GM23338 (cell line): Measurements from ENCODE around the gene ZYG11A. TPM values are rescaled to one million over a fixed set of nuclear protein-coding genes. Genes with fewer than 3 reads are reported as not detected.

ENCODE experiments used
- ATAC-seq: fragments of 200-7000 bp; cut with Tn5 transposase; 3 replicates; pipeline ENCODE4 v1.9.1; 2020
- DNase-seq: peaks from one replicate; pipeline ENCODE4 v3.0.0-alpha.2; 2015; ENCODE audit warnings: low spot score
- H2AFZ ChIP-seq: fragments of 200-600 bp; sonication (generic); 2 replicates; pipeline ENCODE4 v1.8.0; 2016; ENCODE audit warnings: antibody characterized with exemption, mild to moderate bottlenecking, moderate library complexity
- H3F3A ChIP-seq: fragments of 200-600 bp; sonication (generic); replicated peaks from 2 replicates; pipeline ENCODE4 v1.8.0; 2017; ENCODE audit warnings: antibody characterized with exemption, mixed run types, low read depth
- H3K27ac ChIP-seq: fragments of 200-600 bp; sonication (generic); 2 replicates; pipeline ENCODE4 v1.6.1; 2016; ENCODE audit warnings: low read depth
- H3K27me3 ChIP-seq: fragments of 200-600 bp; sonication (generic); 2 replicates; pipeline ENCODE4 v1.8.0; 2016; ENCODE audit warnings: mild to moderate bottlenecking, mixed run types, moderate library complexity; ENCODE audit not compliant: insufficient read depth
- H3K36me3 ChIP-seq: fragments of 200-600 bp; sonication (generic); 2 replicates; pipeline ENCODE4 v1.8.0; 2016; ENCODE audit warnings: mild to moderate bottlenecking; ENCODE audit not compliant: insufficient read depth
- H3K4me1 ChIP-seq: fragments of 200-600 bp; sonication (generic); 2 replicates; pipeline ENCODE4 v1.8.0; 2016; ENCODE audit warnings: mild to moderate bottlenecking, moderate library complexity; ENCODE audit not compliant: insufficient read depth
- H3K4me2 ChIP-seq: fragments of 200-600 bp; sonication (generic); 2 replicates; pipeline ENCODE4 v1.7.1; 2017; ENCODE audit warnings: mixed run types
- H3K4me3 ChIP-seq: fragments of 200-600 bp; sonication (generic); 2 replicates; pipeline ENCODE4 v1.6.1; 2016; ENCODE audit warnings: mixed run types
- H3K79me2 ChIP-seq: fragments of 200-600 bp; sonication (generic); replicated peaks from 2 replicates; pipeline ENCODE4 v1.8.0; 2017; ENCODE audit warnings: mild to moderate bottlenecking; ENCODE audit not compliant: insufficient read depth
- H3K9me2 ChIP-seq: fragments of 200-600 bp; sonication (generic); 2 replicates; pipeline ENCODE4 v1.8.0; 2017; ENCODE audit not compliant: insufficient read depth
- H4K20me1 ChIP-seq: fragments of 200-600 bp; sonication (generic); replicated peaks from 2 replicates; pipeline ENCODE4 v1.8.0; 2017; ENCODE audit warnings: mild to moderate bottlenecking; ENCODE audit not compliant: insufficient read depth
- H3K27ac Mint-ChIP-seq: 2 replicates; pipeline ENCODE4 v1.8.0; 2020; ENCODE audit warnings: inconsistent platforms, mild to moderate bottlenecking, moderate library complexity, mixed read lengths
- H3K27me3 Mint-ChIP-seq: 3 replicates; pipeline ENCODE4 v1.8.0; 2022; ENCODE audit warnings: low read depth, mild to moderate bottlenecking, moderate library complexity, mixed read lengths, inconsistent platforms; ENCODE audit not compliant: insufficient read depth, poor library complexity
- H3K36me3 Mint-ChIP-seq: 3 replicates; pipeline ENCODE4 v1.8.0; 2021; ENCODE audit warnings: low read depth, mild to moderate bottlenecking, inconsistent platforms, moderate library complexity, mixed read lengths
- H3K4me1 Mint-ChIP-seq: 3 replicates; pipeline ENCODE4 v1.8.0; 2020; ENCODE audit warnings: mild to moderate bottlenecking, inconsistent platforms, mixed read lengths
- H3K4me3 Mint-ChIP-seq: 3 replicates; pipeline ENCODE4 v1.8.0; 2021; ENCODE audit warnings: moderate library complexity, mild to moderate bottlenecking, inconsistent platforms, mixed read lengths
- H3K9me3 Mint-ChIP-seq: 3 replicates; pipeline ENCODE4 v1.8.0; 2020; ENCODE audit warnings: moderate library complexity, mild to moderate bottlenecking, inconsistent platforms, mixed read lengths
- CREB1 ChIP-seq: fragments of 250-450 bp; sonication (Bioruptor Pico); IDR thresholded peaks from 2 replicates; pipeline ENCODE4 v1.5.0; 2020; ENCODE audit warnings: low read depth, mild to moderate bottlenecking, moderate library complexity
- CTCF ChIP-seq, 2 experiments: fragments of 200-600 bp in 1 of 2; sonication (generic) in 1 of 2; conservative IDR thresholded peaks; 2 replicates each; pipeline versions ENCODE4 v1.5.1 to v1.6.1; 2016 to 2017; ENCODE audit warnings: antibody characterized with exemption in 2 of 2, low read depth in 2 of 2, mild to moderate bottlenecking in 2 of 2, moderate library complexity in 1 of 2
- ETS1 ChIP-seq: IDR thresholded peaks from 2 replicates; pipeline ENCODE4 v1.6.1; 2016; ENCODE audit warnings: antibody characterized with exemption
- EZH2 ChIP-seq: fragments of 200-600 bp; sonication (generic); IDR thresholded peaks from one replicate; pipeline ENCODE4 v1.8.0; 2017; ENCODE audit warnings: antibody characterized with exemption, mild to moderate bottlenecking, low read depth; ENCODE audit not compliant: unreplicated experiment
- EZH2phosphoT487 ChIP-seq: fragments of 200-600 bp; sonication (generic); IDR thresholded peaks from one replicate; pipeline ENCODE4 v1.8.1; 2018; ENCODE audit warnings: antibody characterized with exemption; ENCODE audit not compliant: unreplicated experiment
- JUNB ChIP-seq: IDR thresholded peaks from one replicate; pipeline ENCODE4 v1.6.1; 2016; ENCODE audit warnings: antibody characterized with exemption; ENCODE audit not compliant: unreplicated experiment
- NANOG ChIP-seq: IDR thresholded peaks from 2 replicates; pipeline ENCODE4 v1.6.1; 2016; ENCODE audit warnings: antibody characterized with exemption, borderline replicate concordance
- POLR2AphosphoS5 ChIP-seq: IDR thresholded peaks from 2 replicates; pipeline ENCODE4 v1.6.1; 2016; ENCODE audit warnings: antibody characterized with exemption, low read depth
- REST ChIP-seq: IDR thresholded peaks from one replicate; pipeline ENCODE4 v1.6.1; 2018; ENCODE audit warnings: antibody characterized with exemption; ENCODE audit not compliant: unreplicated experiment
- STAT1 ChIP-seq: IDR thresholded peaks from one replicate; pipeline ENCODE4 v1.6.1; 2016; ENCODE audit warnings: antibody characterized with exemption; ENCODE audit not compliant: unreplicated experiment
- ZNF114 ChIP-seq: fragments of 250-450 bp; sonication (Bioruptor Pico); IDR thresholded peaks from 2 replicates; pipeline ENCODE4 v1.5.0; 2020; ENCODE audit warnings: mild to moderate bottlenecking, moderate library complexity
- ZNF331 ChIP-seq: fragments of 250-450 bp; sonication (Bioruptor Pico); IDR thresholded peaks from 2 replicates; pipeline ENCODE4 v1.5.0; 2020; ENCODE audit warnings: low read depth, mild to moderate bottlenecking, moderate library complexity
- ZNF462 ChIP-seq: fragments of 250-450 bp; sonication (Bioruptor Pico); IDR thresholded peaks from 2 replicates; pipeline ENCODE4 v1.5.0; 2020; ENCODE audit warnings: mild to moderate bottlenecking, moderate library complexity
- polyA plus RNA-seq: library from polyadenylated mRNA; unstranded; fragments of >200 nt; fragmentation: Nextera tagmentation; extraction: Ambion mirVana; gene quantifications from 2 replicates; pipeline ENCODE4 v1.2.1, GENCODE V29; 2016
- total RNA-seq: library from RNA; depleted of rRNA; stranded (reverse); fragments of >200 nt; shearing (Covaris generic); gene quantifications from 2 replicates; pipeline ENCODE4 v1.2.3, GENCODE V29; 2014

Gene ZYG11A
- total and polyA plus RNA-seq, 2 experiments from 2014 or later, result 1.3 to 4.8 TPM

DNA sequence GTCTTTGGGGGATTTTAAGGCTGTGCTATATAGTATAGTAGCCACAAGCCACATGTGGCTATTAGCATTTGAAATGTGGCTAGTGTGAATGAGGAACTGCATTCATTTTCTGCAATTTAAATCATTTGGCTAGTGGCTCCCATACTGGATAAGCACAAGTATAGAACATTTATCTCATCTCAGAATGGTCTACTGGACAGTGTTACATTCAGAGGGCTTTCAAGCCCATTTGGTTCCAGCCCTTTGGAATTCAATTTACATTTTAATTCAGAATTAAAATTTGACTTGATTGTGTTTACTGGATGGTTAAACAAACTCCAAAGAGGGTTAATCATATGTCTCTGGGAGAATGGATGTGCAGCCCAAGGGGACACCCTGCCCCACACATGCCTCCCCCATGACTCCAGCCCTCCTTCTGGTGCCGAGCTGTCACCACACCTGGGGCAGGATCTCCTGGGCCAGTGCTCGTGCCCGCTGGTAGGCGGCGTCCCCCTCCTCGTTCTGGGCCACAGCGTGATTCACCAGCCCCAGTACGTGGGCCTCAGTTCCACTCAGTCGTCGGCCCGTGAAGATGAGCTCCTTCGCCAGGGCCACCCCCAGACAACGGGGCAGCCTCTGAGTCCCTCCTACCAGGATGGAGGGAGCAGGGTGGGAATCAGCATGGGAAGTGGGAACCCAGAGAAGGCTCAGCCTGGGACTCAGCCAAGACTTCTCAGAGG lies 61.8 kb downstream of the ZYG11A start:
- no peaks in the 10 kb centered on the region for H3K79me2 ChIP-seq
- ATAC-seq (no peak; the same call in 2 of the 3 replicates), DNase-seq (no peak)
- H2AFZ ChIP-seq, result 0 out of 2 replicates have a peak overlapping the region, but pooled peaks have one; percentile 8
- TF ChIP-seq REST (no peak), EZH2 (no peak), NANOG (no peak), STAT1 (no peak), ZNF331 (CRISPR knock-in tag) (no peak), ETS1 (no peak), CTCF (conservative IDR thresholded peaks at IDR 0.05; ENCODE audit: low read depth in 2 of 2) (no peak), CREB1 (no peak), JUNB (no peak), ZNF462 (CRISPR knock-in tag) (no peak), POLR2AphosphoS5 (no peak), ZNF114 (CRISPR knock-in tag) (no peak), EZH2phosphoT487 (no peak)
- Mint-ChIP-seq H3K27me3 (peaks cover 6% of the 10 kb centered on the region), H3K4me1 (peaks cover 30% of the 10 kb centered on the region), H3K27ac (no peak overlapping the region), H3K4me3 (no peak overlapping the region), H3K36me3 (no peaks in the 10 kb centered on the region), H3K9me3 (no peaks in the 10 kb centered on the region)
- H4K20me1 ChIP-seq, result no peaks in the 10 kb centered on the region
- no peaks in the 10 kb centered on the region for H3K9me2 ChIP-seq
- H3K27ac ChIP-seq, result no peak overlapping the region
- no peaks in the 10 kb centered on the region for H3K27me3 ChIP-seq
- 0 out of 2 replicates have a peak overlapping the region, but pooled peaks have one; percentile 24 for H3K4me2 ChIP-seq
- no peaks in the 10 kb centered on the region for H3K36me3 ChIP-seq
- H3K4me1 ChIP-seq, result peaks cover 29% of the 10 kb centered on the region
- 0 out of 2 replicates have a peak, but pooled peaks cover 3% of the 10 kb centered on the region for H3F3A ChIP-seq
- H3K4me3 ChIP-seq, result no peak overlapping the region
